DOHH2 (cell line): ENCODE data around the gene GABRB2.
"Not testable (repeated sequence)": the region's sequence is repeated elsewhere in the genome, so short reads cannot be mapped to it uniquely, and the experiment has no call there.

ENCODE experiments used
- H3F3A ChIP-seq: fragments of 200-600 bp; sonication (generic), shearing (Covaris generic); 2 replicates; pipeline ENCODE4 v1.6.0; 2016; ENCODE audit warnings: antibody characterized with exemption, mild to moderate bottlenecking; ENCODE audit not compliant: control insufficient read depth, insufficient read depth
- H3K27ac ChIP-seq: fragments of 200-600 bp; sonication (generic); 2 replicates; pipeline ENCODE4 v1.5.1; 2014; ENCODE audit warnings: low read depth, mild to moderate bottlenecking, low read length, moderate library complexity
- H3K27me3 ChIP-seq: fragments of 200-600 bp; sonication (generic); 2 replicates; pipeline ENCODE4 v1.6.1; 2014; ENCODE audit warnings: mild to moderate bottlenecking, low read length, mixed read lengths; ENCODE audit not compliant: control insufficient read depth
- H3K36me3 ChIP-seq: fragments of 200-600 bp; sonication (generic); 2 replicates; pipeline ENCODE4 v1.6.1; 2014; ENCODE audit warnings: mild to moderate bottlenecking, low read length, moderate library complexity, mixed read lengths; ENCODE audit not compliant: control insufficient read depth
- H3K4me1 ChIP-seq: fragments of 200-600 bp; sonication (generic); 2 replicates; pipeline ENCODE4 v1.6.1; 2014; ENCODE audit warnings: mild to moderate bottlenecking, low read length, mixed read lengths; ENCODE audit not compliant: control insufficient read depth
- H3K4me2 ChIP-seq: fragments of 200-600 bp; sonication (generic); 2 replicates; pipeline ENCODE4 v1.6.0; 2014; ENCODE audit warnings: mild to moderate bottlenecking, low read length, moderate library complexity
- H3K4me3 ChIP-seq: fragments of 200-600 bp; sonication (generic); 2 replicates; pipeline ENCODE4 v1.5.1; 2014; ENCODE audit warnings: mild to moderate bottlenecking, low read length, mixed read lengths
- H3K79me2 ChIP-seq: fragments of 200-600 bp; sonication (generic); 2 replicates; pipeline ENCODE4 v1.6.1; 2014; ENCODE audit warnings: mild to moderate bottlenecking, low read length, mixed read lengths; ENCODE audit not compliant: control insufficient read depth
- H3K9me2 ChIP-seq: fragments of 200-600 bp; sonication (generic); replicated peaks from 2 replicates; pipeline ENCODE4 v1.6.1; 2014; ENCODE audit warnings: mild to moderate bottlenecking, low read length, mixed read lengths; ENCODE audit not compliant: control insufficient read depth
- H3K9me3 ChIP-seq: fragments of 200-600 bp; sonication (generic); 2 replicates; pipeline ENCODE4 v1.6.1; 2014; ENCODE audit warnings: antibody characterized with exemption, low read length, mixed read lengths; ENCODE audit not compliant: control insufficient read depth, insufficient read depth
- H4K20me1 ChIP-seq: fragments of 200-600 bp; sonication (generic); 2 replicates; pipeline ENCODE4 v1.6.0; 2014; ENCODE audit warnings: low read depth, mild to moderate bottlenecking, antibody characterized with exemption, low read length, moderate library complexity; ENCODE audit not compliant: control insufficient read depth, insufficient read depth
- CTCF ChIP-seq: fragments of 200-600 bp; sonication (generic); IDR thresholded peaks from one replicate; pipeline ENCODE4 v1.5.1; 2014; ENCODE audit warnings: antibody characterized with exemption, mild to moderate bottlenecking, low read depth, low read length; ENCODE audit not compliant: poor library complexity, severe bottlenecking
- EZH2phosphoT487 ChIP-seq: fragments of 200-600 bp; sonication (generic); IDR thresholded peaks from 2 replicates; pipeline ENCODE4 v1.6.1; 2017; ENCODE audit warnings: borderline replicate concordance, mild to moderate bottlenecking, antibody characterized with exemption, low read length, moderate library complexity, mixed read lengths

Gene GABRB2

GRCh38 chr5:161261668-161262323, 284.7 kb downstream of the GABRB2 start:
- H3F3A ChIP-seq = no peaks in the 10 kb centered on the region
- H3K4me3 ChIP-seq = no peak overlapping the region
- H4K20me1 ChIP-seq = no peaks in the 10 kb centered on the region
- H3K36me3 ChIP-seq = no peaks in the 10 kb centered on the region
- no peaks in the 10 kb centered on the region for H3K4me1 ChIP-seq
- no peak overlapping the region for H3K4me2 ChIP-seq
- H3K9me2 ChIP-seq = no peaks in the 10 kb centered on the region
- TF ChIP-seq EZH2phosphoT487 = no peak
- no peak for TF ChIP-seq CTCF
- no peaks in the 10 kb centered on the region for H3K79me2 ChIP-seq
- H3K27me3 ChIP-seq = no peaks in the 10 kb centered on the region
- H3K9me3 ChIP-seq = no peaks in the 10 kb centered on the region
- no peak overlapping the region for H3K27ac ChIP-seq

- Histone ChIP-seq H3K4me3 (no peak overlapping the region), H4K20me1 (no peaks in the 10 kb centered on the region), H3K27ac (no peak overlapping the region), H3F3A (no peaks in the 10 kb centered on the region), H3K27me3 (no peaks in the 10 kb centered on the region), H3K36me3 (no peaks in the 10 kb centered on the region), H3K4me2 (no peak overlapping the region), H3K9me2 (no peaks in the 10 kb centered on the region), H3K9me3 (no peaks in the 10 kb centered on the region), H3K4me1 (no peaks in the 10 kb centered on the region), H3K79me2 (no peaks in the 10 kb centered on the region)
- no peak for TF ChIP-seq CTCF
- TF ChIP-seq EZH2phosphoT487 = no peak
Observed at GRCh38 chr5:161258438-161258837, 288.1 kb downstream of the GABRB2 start.

- Histone ChIP-seq H3K36me3 (no peaks in the 10 kb centered on the region), H4K20me1 (no peaks in the 10 kb centered on the region), H3K79me2 (no peaks in the 10 kb centered on the region), H3K27me3 (no peaks in the 10 kb centered on the region), H3K9me2 (no peaks in the 10 kb centered on the region), H3K27ac (no peak overlapping the region), H3K9me3 (no peaks in the 10 kb centered on the region), H3K4me3 (no peak overlapping the region), H3F3A (no peaks in the 10 kb centered on the region), H3K4me1 (no peaks in the 10 kb centered on the region), H3K4me2 (no peak overlapping the region)
- TF ChIP-seq EZH2phosphoT487 (no peak), CTCF (no peak)
Observed at GRCh38 chr5:161256957-161257356, 289.6 kb downstream of the GABRB2 start.

- H3K79me2 ChIP-seq, H3K27ac ChIP-seq, H3K4me2 ChIP-seq, H3K4me1 ChIP-seq, H3K9me3 ChIP-seq, H3K4me3 ChIP-seq, H4K20me1 ChIP-seq, H3K9me2 ChIP-seq, H3K36me3 ChIP-seq, H3K27me3 ChIP-seq, H3F3A ChIP-seq: not testable (repeated sequence)
Observed at GRCh38 chr5:161252955-161253354, 293.6 kb downstream of the GABRB2 start.
